ENCODE data around the gene EEF2K. TPM values are rescaled to one million over a fixed set of nuclear protein-coding genes. Genes with fewer than 3 reads are reported as not detected.
"Not testable (repeated sequence)": the region's sequence is repeated elsewhere in the genome, so short reads cannot be mapped to it uniquely, and the experiment has no call there.

EEF2K gene
- polyA plus RNA-seq, 1 experiment = 10.9 TPM

DNA sequence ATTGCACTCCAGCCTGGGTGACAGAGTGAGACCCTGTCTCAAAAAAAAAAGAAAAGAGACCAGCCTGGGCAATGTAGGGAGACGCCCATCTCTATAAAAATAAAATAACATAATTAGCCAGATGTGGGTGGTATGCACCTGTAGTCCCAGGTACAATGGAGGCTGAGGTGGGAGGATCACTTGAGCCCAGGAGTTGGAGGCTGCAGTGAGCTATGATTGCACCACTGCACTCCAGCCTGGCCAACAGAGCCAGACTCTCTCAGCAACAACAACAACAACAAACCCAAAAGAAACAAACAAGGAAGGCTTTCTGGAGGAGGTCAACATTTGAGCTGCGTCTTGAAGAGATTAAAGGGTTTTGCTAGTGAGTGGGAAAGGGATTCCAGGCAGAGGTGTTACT is 8.3 kb downstream of the EEF2K start:
- ChIA-PET CTCF (interaction anchor here (1.3 kb wide), 1 partner anchor 45 kb away, joined by 3 read pairs; no protein-coding TSS in a partner anchor), POLR2A (no interaction called here)
- TF ChIP-seq, protein P1, sequence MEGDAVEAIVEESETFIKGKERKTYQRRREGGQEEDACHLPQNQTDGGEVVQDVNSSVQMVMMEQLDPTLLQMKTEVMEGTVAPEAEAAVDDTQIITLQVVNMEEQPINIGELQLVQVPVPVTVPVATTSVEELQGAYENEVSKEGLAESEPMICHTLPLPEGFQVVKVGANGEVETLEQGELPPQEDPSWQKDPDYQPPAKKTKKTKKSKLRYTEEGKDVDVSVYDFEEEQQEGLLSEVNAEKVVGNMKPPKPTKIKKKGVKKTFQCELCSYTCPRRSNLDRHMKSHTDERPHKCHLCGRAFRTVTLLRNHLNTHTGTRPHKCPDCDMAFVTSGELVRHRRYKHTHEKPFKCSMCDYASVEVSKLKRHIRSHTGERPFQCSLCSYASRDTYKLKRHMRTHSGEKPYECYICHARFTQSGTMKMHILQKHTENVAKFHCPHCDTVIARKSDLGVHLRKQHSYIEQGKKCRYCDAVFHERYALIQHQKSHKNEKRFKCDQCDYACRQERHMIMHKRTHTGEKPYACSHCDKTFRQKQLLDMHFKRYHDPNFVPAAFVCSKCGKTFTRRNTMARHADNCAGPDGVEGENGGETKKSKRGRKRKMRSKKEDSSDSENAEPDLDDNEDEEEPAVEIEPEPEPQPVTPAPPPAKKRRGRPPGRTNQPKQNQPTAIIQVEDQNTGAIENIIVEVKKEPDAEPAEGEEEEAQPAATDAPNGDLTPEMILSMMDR (IDR thresholded peaks at IDR 0.05; ENCODE audit: insufficient read depth, low read depth, low read length) = no peak
- no peak for DNase-seq (ENCODE audit: low read depth)
- H3K36me3 ChIP-seq (ENCODE audit: control insufficient read depth, insufficient read depth, low read length) = 0 out of 2 replicates have a peak, but pooled peaks cover 1% of the 10 kb centered on the region
- H3K4me3 ChIP-seq (ENCODE audit: low read depth, low read length) = no peak overlapping the region
- H3K27me3 ChIP-seq (ENCODE audit: control insufficient read depth, insufficient read depth, low read length) = no peaks in the 10 kb centered on the region

- TF ChIP-seq, protein P1 (IDR thresholded peaks at IDR 0.05; ENCODE audit: insufficient read depth, low read depth, low read length) = no peak
- H3K27me3 ChIP-seq (ENCODE audit: control insufficient read depth, insufficient read depth, low read length) = no peaks in the 10 kb centered on the region
- 0 out of 2 replicates have a peak, but pooled peaks cover 1% of the 10 kb centered on the region for H3K36me3 ChIP-seq (ENCODE audit: control insufficient read depth, insufficient read depth, low read length)
- DNase-seq (ENCODE audit: low read depth) = no peak
- ChIA-PET POLR2A (no interaction called here), CTCF (interaction anchor here (1.3 to 1.8 kb wide), 2 partner anchors 9 to 44 kb away, joined by 3 to 6 read pairs; partner anchors contain the start of gene EEF2K)
- no peak overlapping the region for H3K4me3 ChIP-seq (ENCODE audit: low read depth, low read length)
Observed at GRCh38 chr16:22214889-22215288, 8.8 kb downstream of the EEF2K start.

DNA sequence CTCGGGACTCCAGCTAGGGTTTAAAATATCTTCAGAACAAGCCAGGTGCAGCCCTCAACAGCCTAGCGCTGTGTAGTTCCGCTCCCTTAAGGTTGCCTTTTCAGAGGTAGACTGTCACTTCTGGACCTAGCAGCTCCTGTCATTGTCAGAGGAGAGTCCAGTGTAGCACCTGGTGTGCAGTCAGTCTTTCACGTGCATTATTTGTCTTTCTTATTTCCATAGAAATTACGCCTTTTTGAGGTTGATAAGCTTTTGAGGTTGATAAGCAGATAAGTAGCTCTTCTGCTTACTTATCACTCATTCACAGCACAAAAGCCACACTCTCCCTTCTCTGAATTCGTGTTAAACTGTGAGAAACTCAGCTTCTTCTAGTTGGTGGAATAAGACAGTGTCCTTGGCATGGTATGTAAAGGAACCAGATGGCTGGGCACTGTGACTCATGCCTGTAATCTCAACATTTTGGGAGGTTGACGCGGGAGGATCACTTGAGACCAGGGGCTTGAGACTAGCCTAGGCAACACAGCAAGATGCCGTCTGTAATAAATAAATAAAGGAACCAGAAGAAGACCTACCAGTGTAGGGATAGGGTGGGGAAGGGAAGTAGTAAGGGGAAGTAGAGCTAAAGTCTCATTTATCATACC is 10.2 kb downstream of the EEF2K start:
- CTCF ChIA-PET = interaction anchor here (0.6 to 1.8 kb wide), 2 partner anchors 10 to 20 kb away, joined by 3 to 6 read pairs; partner anchors contain the start of gene EEF2K
- DNase-seq (ENCODE audit: low read depth) = no peak
- H3K27me3 ChIP-seq (ENCODE audit: control insufficient read depth, insufficient read depth, low read length) = no peaks in the 10 kb centered on the region
- TF ChIP-seq, protein P1 (IDR thresholded peaks at IDR 0.05; ENCODE audit: insufficient read depth, low read depth, low read length) = no peak
- POLR2A ChIA-PET = no interaction called here
- no peak overlapping the region for H3K4me3 ChIP-seq (ENCODE audit: low read depth, low read length)
- peaks cover 3% of the 10 kb centered on the region; the same call in 1 of the 2 replicates for H3K36me3 ChIP-seq (ENCODE audit: control insufficient read depth, insufficient read depth, low read length)

- H3K36me3 ChIP-seq (ENCODE audit: control insufficient read depth, insufficient read depth, low read length); H3K4me3 ChIP-seq (ENCODE audit: low read depth, low read length); H3K27me3 ChIP-seq (ENCODE audit: control insufficient read depth, insufficient read depth, low read length); DNase-seq (ENCODE audit: low read depth); POLR2A ChIA-PET: not testable (repeated sequence)
- CTCF ChIA-PET = interaction anchor here (1.2 to 1.8 kb wide), 2 partner anchors 10 to 56 kb away, joined by 3 to 6 read pairs; partner anchors contain the start of gene EEF2K
Observed at GRCh38 chr16:22216832-22217225, 10.8 kb downstream of the EEF2K start.

DNA sequence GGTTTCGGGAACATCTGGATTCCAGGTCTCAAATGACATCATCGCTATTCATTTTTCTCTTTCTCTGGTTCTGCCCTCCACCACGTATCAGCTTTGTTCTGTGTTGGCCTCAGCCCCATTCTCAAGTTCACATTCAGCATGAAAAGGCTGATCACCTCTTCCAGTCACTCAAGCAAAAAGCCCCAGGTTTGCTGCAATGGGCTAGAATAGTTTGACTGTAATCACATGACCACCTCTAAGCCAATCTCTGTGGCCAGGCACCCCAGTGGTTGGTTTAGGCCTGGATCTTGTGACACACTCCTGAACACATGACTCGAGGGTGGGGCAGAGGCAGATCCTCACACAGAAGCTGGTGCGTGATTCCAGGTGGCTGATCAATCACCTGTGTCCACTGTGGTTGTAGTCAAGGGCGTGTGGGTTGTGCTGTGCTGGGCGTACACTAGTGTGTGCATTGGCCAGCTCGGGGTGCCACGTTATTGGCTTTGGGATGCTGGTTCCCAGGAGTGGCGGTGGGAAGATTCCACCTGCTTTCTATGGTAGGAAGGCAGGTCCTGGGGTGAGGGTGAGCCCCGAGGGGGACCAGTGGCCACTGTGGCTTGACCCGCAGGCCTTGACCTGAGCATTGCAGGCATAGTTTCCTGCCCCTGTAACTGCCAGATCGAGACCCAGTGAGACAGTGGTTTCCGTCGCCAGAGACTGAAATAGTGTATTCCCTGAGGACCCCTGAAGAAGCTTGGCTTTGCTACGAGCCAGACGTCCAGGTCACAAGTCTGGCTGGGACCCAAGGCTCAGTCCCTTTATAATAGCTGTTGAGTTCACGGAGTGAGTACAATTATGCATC is 12.0 kb downstream of the EEF2K start:
- POLR2A ChIA-PET = no interaction called here
- H3K4me3 ChIP-seq (ENCODE audit: low read depth, low read length) = no peak overlapping the region
- CTCF ChIA-PET = interaction anchor here (1.1 to 1.4 kb wide), 3 partner anchors 13 to 79 kb away, joined by 3 to 4 read pairs (median 3); partner anchors contain the start of genes EEF2K and POLR3E
- DNase-seq (ENCODE audit: low read depth) = no peak
- peaks cover 3% of the 10 kb centered on the region; the same call in 1 of the 2 replicates for H3K36me3 ChIP-seq (ENCODE audit: control insufficient read depth, insufficient read depth, low read length)
- TF ChIP-seq, protein P1 (IDR thresholded peaks at IDR 0.05; ENCODE audit: insufficient read depth, low read depth, low read length) = no peak
- no peaks in the 10 kb centered on the region for H3K27me3 ChIP-seq (ENCODE audit: control insufficient read depth, insufficient read depth, low read length)

Measured in BJ (cell line).